HepG2 (cell line): ENCODE data around the gene WNT3A. TPM values are rescaled to one million over a fixed set of nuclear protein-coding genes. Genes with fewer than 3 reads are reported as not detected.

ENCODE experiments used
- ATAC-seq: fragments of 200-7000 bp; cut with Tn5 transposase; 3 replicates; pipeline ENCODE4 v1.9.1; 2020; ENCODE audit warnings: mild to moderate bottlenecking, moderate library complexity
- BruUV-seq: library from RNA; stranded (reverse); fragments of 400-500 nt; replicated peaks from 2 replicates; lab custom pipeline; 2021; lab: Mats Ljungman, UMichigan
- CTCF ChIA-PET: fragments of 300-600 bp; formaldehyde crosslinking; extraction: SDS; loops from one replicate; lab custom pipeline; 2021; ENCODE audit warnings: low total read pairs, inconsistent platforms, low intra/inter-chr PET ratio; lab: Yijun Ruan, JAX
- POLR2A ChIA-PET: fragments of 350-600 bp; sonication (Branson Sonifier 250); formaldehyde crosslinking; loops from one replicate; lab custom pipeline; 2020; ENCODE audit warnings: antibody characterized with exemption, inconsistent platforms; lab: Yijun Ruan, JAX
- DNase-seq: peaks from one replicate; pipeline ENCODE4 v3.0.0-alpha.2; 2015; ENCODE audit warnings: low spot score
- FAIRE-seq: peaks from 3 replicates; lab custom pipeline; 2011; peaks lifted over from hg19 to GRCh38; lab: Jason Lieb, UNC
- H2AFZ ChIP-seq: one replicate; pipeline ENCODE4 v1.6.1; 2011; ENCODE audit warnings: low read length, inconsistent platforms
- H3K27ac ChIP-seq: fragments of 300-600 bp; 3 replicates; pipeline ENCODE4 v1.8.0; 2011; ENCODE audit warnings: mixed run types, mild to moderate bottlenecking, mixed read lengths, low read length, inconsistent platforms; ENCODE audit not compliant: insufficient read depth; ENCODE audit errors: extremely low read length
- H3K27me3 ChIP-seq, 2 experiments: fragments of 200-600 bp in 1 of 2; 2 replicates in 1 of 2; 3 replicates in 1 of 2; pipeline versions ENCODE4 v1.6.0 to v1.8.0; 2011; ENCODE audit warnings: low read length in 2 of 2, mild to moderate bottlenecking in 2 of 2, moderate library complexity in 2 of 2, inconsistent platforms in 1 of 2; ENCODE audit not compliant: insufficient read depth in 2 of 2, control insufficient read depth in 1 of 2
- H3K36me3 ChIP-seq, 2 experiments: fragments of 200-600 bp in 1 of 2; replicated peaks in 1 of 2; 2 replicates in 1 of 2; 3 replicates in 1 of 2; pipeline versions ENCODE4 v1.5.1 to v1.8.0; 2011; ENCODE audit warnings: low read length in 2 of 2, inconsistent platforms in 1 of 2; ENCODE audit not compliant: insufficient read depth in 2 of 2, control insufficient read depth in 1 of 2
- H3K4me1 ChIP-seq: 2 replicates; pipeline ENCODE4 v1.5.1; 2012; ENCODE audit warnings: low read length, inconsistent platforms; ENCODE audit not compliant: insufficient read depth
- H3K4me2 ChIP-seq: 2 replicates; pipeline ENCODE4 v1.6.0; 2011; ENCODE audit warnings: low read depth, low read length, inconsistent platforms
- H3K4me3 ChIP-seq, 3 experiments: fragments of 200-600 bp in 1 of 3; sonication (generic), shearing (Covaris generic) in 1 of 3; replicated peaks in 1 of 3; 2 replicates each; pipeline ENCODE4 v1.5.1; 2011 to 2016; ENCODE audit warnings: low read length in 3 of 3, inconsistent platforms in 2 of 3, low read depth in 2 of 3, mild to moderate bottlenecking in 2 of 3, control low read depth in 1 of 3, mixed read lengths in 1 of 3; ENCODE audit not compliant: insufficient read depth in 1 of 3
- H3K79me2 ChIP-seq: one replicate; pipeline ENCODE4 v1.6.1; 2011; ENCODE audit warnings: low read length, inconsistent platforms; ENCODE audit not compliant: insufficient read depth
- H3K9ac ChIP-seq: 2 replicates; pipeline ENCODE4 v1.6.0; 2011; ENCODE audit warnings: mild to moderate bottlenecking, low read depth, low read length, inconsistent platforms; ENCODE audit not compliant: insufficient read depth
- H3K9me3 ChIP-seq: 2 replicates; pipeline ENCODE4 v1.5.1; 2012; ENCODE audit warnings: mild to moderate bottlenecking, low read length
- H4K20me1 ChIP-seq: 2 replicates; pipeline ENCODE4 v1.6.0; 2011; ENCODE audit warnings: inconsistent platforms, mild to moderate bottlenecking, low read length, moderate library complexity; ENCODE audit not compliant: insufficient read depth
- HDAC1 ChIP-seq: sonication (generic); formaldehyde crosslinking; IDR thresholded peaks from 2 replicates; pipeline ENCODE4 v1.5.1; 2020; ENCODE audit warnings: mild to moderate bottlenecking, missing genetic modification reagents
- SAP130 ChIP-seq: IDR thresholded peaks from 2 replicates; pipeline ENCODE4 v1.6.1; 2016; ENCODE audit warnings: low read depth
- SRF ChIP-seq: IDR thresholded peaks from 2 replicates; pipeline ENCODE4 v1.6.1; 2011; ENCODE audit warnings: mild to moderate bottlenecking, low read depth, low read length, moderate library complexity
- THAP8 ChIP-seq: sonication (generic); formaldehyde crosslinking; IDR thresholded peaks from 2 replicates; pipeline ENCODE4 v1.5.1; 2020; ENCODE audit warnings: missing genetic modification reagents, mild to moderate bottlenecking, borderline replicate concordance
- THRA ChIP-seq: sonication (generic); formaldehyde crosslinking; IDR thresholded peaks from 2 replicates; pipeline ENCODE4 v1.4.0; 2020; ENCODE audit warnings: missing genetic modification reagents, borderline replicate concordance
- ZNF441 ChIP-seq: sonication (generic); formaldehyde crosslinking; IDR thresholded peaks from 2 replicates; pipeline ENCODE4 v1.7.0; 2021; ENCODE audit warnings: missing genetic modification reagents, borderline replicate concordance
- WGBS: methylation state at CpG from one replicate; pipeline ENCODE4 v1.1.6; 2017; ENCODE audit warnings: low lambda C conversion rate; 5-methylcytosine and 5-hydroxymethylcytosine counted together
- in situ Hi-C: cut with HindIII; loops from 2 replicates; pipeline ENCODE4 v1.10.0; 2017; ENCODE audit warnings: low pct_unique_long_range_greater_than_20kb; ENCODE audit not compliant: extremely low pct_ligation_motif_present
- intact Hi-C: fragments of 100-400 bp; cut with micrococcal nuclease; formaldehyde crosslinking; loops from one replicate; pipeline ENCODE4 v1.10.0; 2022; ENCODE audit not compliant: unreplicated experiment
- polyA plus RNA-seq, 8 experiments: library from polyadenylated mRNA; depleted of rRNA in 3 of 8; stranded (reverse) in 7 of 8; unstranded in 1 of 8; fragments of >200 nt; fragmentation: Illumina TruSeq in 4 of 8; extraction: Trizol in 4 of 8; gene quantifications; 2 replicates each; pipeline versions ENCODE4 v1.2.1 to v1.2.3, GENCODE V29; 2011 to 2016; ENCODE audit warnings: low read depth in 4 of 8, missing spikeins in 1 of 8, mixed read lengths in 1 of 8; ENCODE audit not compliant: insufficient read depth in 1 of 8
- total RNA-seq, 5 experiments: library from RNA; depleted of rRNA; stranded (reverse); fragments of >200 nt; fragmentation: Illumina TruSeq; extraction: Trizol; gene quantifications; 2 replicates each; pipeline ENCODE4 v1.2.3, GENCODE V29; 2016; ENCODE audit warnings: low read depth in 1 of 5
- TF ChIP-seq, protein P1 (sequence below): IDR thresholded peaks from 2 replicates; pipeline ENCODE4 v1.6.1; 2016; ENCODE audit warnings: mild to moderate bottlenecking

The WNT3A gene
- total and polyA plus RNA-seq, 2 of the 13 experiments (the other 11 are each of a cell fraction or from before 2014, with no cell fraction given): not detected

DNA sequence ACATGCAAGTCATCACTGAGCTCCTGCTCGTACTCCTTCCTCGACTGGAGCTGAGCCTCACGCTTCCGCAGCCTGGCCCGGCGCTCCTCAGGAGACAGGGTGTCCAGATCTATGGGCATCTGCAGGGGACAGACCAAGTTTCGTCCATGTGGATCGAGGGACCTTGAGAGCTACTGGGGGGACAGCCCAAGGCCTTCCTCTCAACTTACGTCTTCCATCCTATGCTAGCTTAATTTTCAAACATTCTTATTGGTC lies 99.9 kb downstream of the WNT3A start:
- H3K4me3 ChIP-seq: no peak overlapping the region
- H3K36me3 ChIP-seq: peaks cover 2 to 7% of the 10 kb centered on the region in 2 experiments; a peak in 2 of 5 replicates
- H4K20me1 ChIP-seq: peaks cover 2% of the 10 kb centered on the region; the same call in 1 of the 2 replicates
- FAIRE-seq (no peak), ATAC-seq (no peak), DNase-seq (no peak)
- no peak overlapping the region for H3K27ac ChIP-seq
- TF ChIP-seq HDAC1 (CRISPR knock-in tag) (no peak), THRA (no peak), SAP130 (CRISPR knock-in tag) (no peak), THAP8 (CRISPR knock-in tag) (no peak), SRF (no peak), ZNF441 (CRISPR knock-in tag) (no peak)
- TF ChIP-seq, protein P1, sequence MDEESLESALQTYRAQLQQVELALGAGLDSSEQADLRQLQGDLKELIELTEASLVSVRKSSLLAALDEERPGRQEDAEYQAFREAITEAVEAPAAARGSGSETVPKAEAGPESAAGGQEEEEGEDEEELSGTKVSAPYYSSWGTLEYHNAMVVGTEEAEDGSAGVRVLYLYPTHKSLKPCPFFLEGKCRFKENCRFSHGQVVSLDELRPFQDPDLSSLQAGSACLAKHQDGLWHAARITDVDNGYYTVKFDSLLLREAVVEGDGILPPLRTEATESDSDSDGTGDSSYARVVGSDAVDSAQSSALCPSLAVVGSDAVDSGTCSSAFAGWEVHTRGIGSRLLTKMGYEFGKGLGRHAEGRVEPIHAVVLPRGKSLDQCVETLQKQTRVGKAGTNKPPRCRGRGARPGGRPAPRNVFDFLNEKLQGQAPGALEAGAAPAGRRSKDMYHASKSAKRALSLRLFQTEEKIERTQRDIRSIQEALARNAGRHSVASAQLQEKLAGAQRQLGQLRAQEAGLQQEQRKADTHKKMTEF (CRISPR knock-in tag): no peak
- CTCF ChIA-PET: no interaction called here
- WGBS: 96% methylated on average over 3 of the region's 9 CpGs
- intact Hi-C loops (no loop called here), in situ Hi-C loops (no loop called here)
- H3K27me3 ChIP-seq: no peaks in the 10 kb centered on the region; a peak in 1 of 5 replicates
- no TSS peak for BruUV-seq
- H3K79me2 ChIP-seq: peaks cover 26% of the 10 kb centered on the region
- POLR2A ChIA-PET: interaction anchor here (1.3 kb wide), 2 partner anchors 25 to 59 kb away, joined by 4 read pairs; partner anchors contain the start of gene IBA57
- H3K4me1 ChIP-seq: peaks cover 36% of the 10 kb centered on the region
- no peak overlapping the region for H2AFZ ChIP-seq
- no peak overlapping the region for H3K9ac ChIP-seq
- no peaks in the 10 kb centered on the region for H3K9me3 ChIP-seq
- no peak overlapping the region for H3K4me2 ChIP-seq
